RPMI7951 (cell line): ENCODE data around the gene SPAG17. TPM values are rescaled to one million over a fixed set of nuclear protein-coding genes. Genes with fewer than 3 reads are reported as not detected.

Source experiments
- DNase-seq: peaks from one replicate; pipeline ENCODE4 v3.0.0-alpha.2; 2012; ENCODE audit warnings: low read depth
- total RNA-seq: library from RNA; depleted of rRNA; stranded (reverse); fragments of >200 nt; shearing (Covaris generic); gene quantifications from 2 replicates; pipeline ENCODE4 v1.2.3, GENCODE V29; 2014

Gene SPAG17
- total RNA-seq, 1 experiment from 2014 or later, result not detected

GRCh38 chr1:118118873-118119463 lies 66.1 kb downstream of the SPAG17 start:
- no peak for DNase-seq

- DNase-seq, result no peak
Measured at GRCh38 chr1:118118469-118118868, 66.6 kb downstream of the SPAG17 start.

GRCh38 chr1:118117521-118117920 lies 67.5 kb downstream of the SPAG17 start:
- no peak for DNase-seq

- DNase-seq, result no peak
Measured at GRCh38 chr1:118116909-118117308, 68.1 kb downstream of the SPAG17 start.

DNA sequence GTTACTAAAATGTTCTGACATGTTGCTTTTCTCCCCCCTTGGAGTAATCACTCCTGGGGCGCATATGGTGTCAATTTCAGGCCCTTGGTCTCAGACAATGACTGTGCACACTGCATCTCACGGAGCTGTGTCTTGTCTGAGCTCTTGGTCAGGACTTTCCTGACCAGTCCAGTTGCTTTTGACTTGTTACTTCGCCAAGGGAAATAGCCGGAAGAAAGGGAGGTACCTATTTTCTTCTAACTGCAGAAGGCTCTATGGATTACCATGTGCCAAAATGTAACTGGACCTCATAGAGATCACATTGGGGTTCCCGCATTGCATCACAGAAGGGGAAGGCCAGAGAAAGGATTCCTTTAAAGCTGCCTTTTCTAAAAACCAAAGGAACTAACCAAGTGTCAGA lies 68.6 kb downstream of the SPAG17 start:
- no peak for DNase-seq

- DNase-seq, result no peak
Measured at GRCh38 chr1:118115567-118116295, 69.3 kb downstream of the SPAG17 start.

DNA sequence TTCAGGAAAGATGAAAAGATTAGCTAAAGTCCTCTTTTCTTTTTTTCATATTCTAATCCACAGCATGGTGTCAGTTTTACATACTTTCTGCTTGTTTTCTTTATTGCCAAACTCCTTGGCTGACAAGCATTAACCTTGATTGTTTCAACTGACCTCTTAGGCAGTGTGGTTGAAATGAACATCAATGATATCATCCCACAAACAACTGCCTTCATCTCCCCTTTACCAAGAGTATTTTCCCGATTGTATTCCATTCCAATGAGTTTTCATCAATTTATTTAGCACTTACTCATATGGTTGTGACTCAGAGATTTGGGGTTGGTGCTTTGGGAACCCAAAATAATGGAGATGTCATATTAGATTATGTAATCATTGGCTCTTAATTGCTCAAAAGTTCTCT lies 71.8 kb downstream of the SPAG17 start:
- no peak for DNase-seq

- DNase-seq, result no peak
Measured at GRCh38 chr1:118110580-118110979, 74.4 kb downstream of the SPAG17 start.

DNA sequence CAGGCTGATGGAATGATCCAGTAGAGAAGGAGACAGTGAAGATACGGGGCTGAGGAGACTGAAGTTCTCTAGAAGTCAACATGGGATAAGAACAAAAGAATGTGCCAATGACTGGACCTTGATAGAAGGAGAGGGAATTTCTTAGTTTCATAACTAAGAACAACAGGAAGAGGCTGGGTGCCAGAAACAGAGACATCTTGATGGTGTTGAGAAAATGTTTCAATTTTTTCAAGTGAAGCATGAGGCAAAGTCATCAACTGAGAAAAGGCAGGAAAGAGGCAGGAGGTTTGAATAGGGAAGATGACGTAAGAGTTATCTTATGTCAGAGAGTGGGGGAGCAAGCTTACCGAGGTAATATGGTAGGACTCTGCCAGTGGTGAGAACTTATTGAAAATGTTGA lies 80.1 kb downstream of the SPAG17 start:
- no peak for DNase-seq

GRCh38 chr1:118102445-118102844 lies 82.6 kb downstream of the SPAG17 start:
- DNase-seq, result no peak

GRCh38 chr1:118101999-118102398 lies 83.0 kb downstream of the SPAG17 start:
- no peak for DNase-seq

- DNase-seq, result peak; percentile 47
Measured at GRCh38 chr1:118101515-118101844, 83.5 kb downstream of the SPAG17 start.

GRCh38 chr1:118100686-118101514 lies 84.1 kb downstream of the SPAG17 start:
- no peak for DNase-seq

DNA sequence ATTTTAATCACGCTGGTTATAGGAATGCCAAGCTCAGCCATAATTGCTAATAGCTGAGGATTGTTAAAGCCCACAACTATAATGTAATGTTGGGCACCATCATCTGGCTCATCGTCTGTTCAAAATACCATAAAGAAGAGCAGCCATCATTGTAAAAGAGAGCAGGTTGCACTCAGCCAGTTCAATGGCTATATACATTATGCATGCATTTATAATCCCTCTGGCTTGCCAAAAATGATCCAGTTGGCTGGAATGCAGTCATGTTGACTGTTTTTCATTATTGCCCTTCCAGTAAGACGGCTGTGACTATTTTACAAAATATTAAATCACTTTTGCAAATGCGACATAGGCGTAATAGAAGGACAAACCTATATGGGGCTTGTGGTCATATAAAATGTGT lies 85.3 kb downstream of the SPAG17 start:
- DNase-seq, result no peak

GRCh38 chr1:118097622-118098348 lies 87.2 kb downstream of the SPAG17 start:
- no peak for DNase-seq

GRCh38 chr1:118093017-118093416 lies 92.0 kb downstream of the SPAG17 start:
- DNase-seq, result no peak

GRCh38 chr1:118090130-118090529 lies 94.9 kb downstream of the SPAG17 start:
- DNase-seq, result no peak

GRCh38 chr1:118085365-118085764 lies 99.7 kb downstream of the SPAG17 start:
- DNase-seq, result no peak

DNA sequence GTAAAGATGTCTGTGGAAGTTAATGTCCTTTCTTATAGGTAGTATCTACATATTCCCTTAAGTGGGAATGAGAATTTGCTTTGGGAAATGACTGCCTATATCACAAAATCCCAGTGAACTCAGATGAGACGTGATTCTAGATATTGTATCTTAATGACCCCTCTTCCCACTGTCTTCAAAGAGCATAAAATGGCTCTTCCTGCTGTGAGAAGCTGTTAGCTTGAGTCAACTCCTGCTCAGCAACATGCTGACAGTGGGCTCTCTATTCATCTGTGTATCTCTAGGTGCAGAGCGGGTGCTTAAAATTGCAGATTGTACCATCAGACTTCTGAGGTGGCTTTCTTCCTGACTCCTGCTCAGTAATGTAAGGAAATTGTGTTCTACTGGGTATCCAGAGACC lies 100.6 kb downstream of the SPAG17 start:
- DNase-seq, result no peak

DNA sequence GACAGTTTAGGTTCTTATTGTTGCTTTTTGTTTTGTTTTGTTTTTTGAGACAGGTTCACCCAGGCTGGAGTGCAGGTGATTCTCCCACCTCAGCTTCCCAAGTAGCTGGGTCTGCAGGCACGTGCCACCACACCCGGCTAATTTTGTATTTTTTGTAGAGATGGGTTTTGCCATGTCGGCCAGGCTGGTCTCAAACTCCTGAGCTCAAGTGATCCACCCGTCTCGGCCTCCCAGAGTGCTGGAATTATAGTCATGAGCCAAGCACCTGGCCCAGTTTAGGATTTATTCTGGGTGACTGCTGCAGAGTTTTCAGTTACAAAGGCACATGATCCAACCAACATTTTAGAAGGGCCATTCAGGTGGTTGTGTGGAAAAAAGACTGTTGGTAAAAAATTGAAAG lies 102.0 kb downstream of the SPAG17 start:
- no peak for DNase-seq

- DNase-seq, result no peak
Measured at GRCh38 chr1:118081387-118081786, 103.6 kb downstream of the SPAG17 start.

DNA sequence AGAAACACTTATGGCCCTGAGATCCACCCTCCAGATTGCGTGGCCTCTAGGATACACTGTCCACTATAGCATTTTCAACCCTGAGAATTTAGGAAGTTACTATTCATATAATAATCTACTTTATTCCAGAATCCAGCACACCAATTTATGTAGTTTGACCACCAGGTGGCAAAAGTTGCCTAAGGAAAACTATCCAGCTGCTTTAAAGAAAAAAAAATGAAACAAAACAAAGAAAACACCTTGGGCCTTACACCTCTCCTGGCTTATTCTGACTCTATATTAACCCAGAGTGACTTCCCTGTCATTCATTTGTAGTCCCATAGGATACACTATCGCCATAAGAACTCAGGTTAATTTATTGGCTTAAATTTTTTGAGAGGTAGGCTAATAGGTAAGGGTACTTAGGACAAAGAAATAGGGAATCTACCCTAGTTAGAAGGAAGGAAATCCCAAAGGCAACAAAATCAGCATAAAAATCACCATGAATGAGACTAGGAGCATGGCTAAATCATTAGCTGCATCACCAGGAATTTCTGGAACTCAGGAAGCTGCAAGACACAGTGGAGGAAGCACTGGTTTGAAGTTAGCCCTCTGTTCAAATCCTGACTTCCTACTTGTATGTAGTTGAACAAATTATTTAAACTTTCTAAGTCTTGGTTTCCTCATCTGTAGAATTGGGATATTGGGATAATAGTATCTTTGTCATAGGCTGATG lies 107.5 kb downstream of the SPAG17 start:
- DNase-seq, result peak; percentile 14
